GM12892 (cell line): ENCODE results near the gene TAMM41.

ENCODE experiments used
- POLR2A ChIP-seq: IDR thresholded peaks from 2 replicates; pipeline ENCODE4 v1.6.1; 2011; ENCODE audit warnings: low read depth, low read length, control low read depth
- POLR2AphosphoS5 ChIP-seq: IDR thresholded peaks from 2 replicates; pipeline ENCODE4 v1.6.1; 2011; ENCODE audit warnings: low read depth, low read length, control low read depth
- TAF1 ChIP-seq: IDR thresholded peaks from 2 replicates; pipeline ENCODE4 v1.6.1; 2011; ENCODE audit warnings: low read depth, mild to moderate bottlenecking, control low read depth, low read length, borderline replicate concordance

DNA sequence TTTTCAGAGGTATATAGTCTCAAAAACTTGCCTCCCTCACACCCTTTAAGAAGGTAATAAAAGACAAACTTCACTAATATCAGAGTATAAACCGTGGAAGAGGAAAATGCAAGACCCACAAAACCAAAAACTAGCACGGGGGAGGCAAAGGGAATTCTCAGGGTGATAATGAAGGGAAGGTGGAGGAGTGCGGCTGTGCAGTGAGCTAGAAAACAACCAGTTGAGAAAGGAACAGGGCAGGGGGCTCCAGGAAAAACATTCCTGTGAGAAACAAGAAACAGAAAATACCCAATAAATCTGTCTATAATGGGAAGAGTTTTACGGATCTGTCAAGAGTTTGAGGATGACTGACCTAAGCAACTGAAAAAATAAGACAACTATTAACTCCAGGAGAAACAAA lies 31.6 kb downstream of the TAMM41 start:
- TF ChIP-seq POLR2AphosphoS5, result no peak
- TF ChIP-seq POLR2A, result no peak
- TF ChIP-seq TAF1, result no peak
